CD4-positive, alpha-beta T cell treated with Interleukin-15 for 4 hours (primary cell): ENCODE results near the gene C2orf49.

Experiments
- DNase-seq: peaks from one replicate; pipeline ENCODE4 v3.0.0-alpha.2; 2020; ENCODE audit warnings: low spot score

C2orf49 gene

DNA sequence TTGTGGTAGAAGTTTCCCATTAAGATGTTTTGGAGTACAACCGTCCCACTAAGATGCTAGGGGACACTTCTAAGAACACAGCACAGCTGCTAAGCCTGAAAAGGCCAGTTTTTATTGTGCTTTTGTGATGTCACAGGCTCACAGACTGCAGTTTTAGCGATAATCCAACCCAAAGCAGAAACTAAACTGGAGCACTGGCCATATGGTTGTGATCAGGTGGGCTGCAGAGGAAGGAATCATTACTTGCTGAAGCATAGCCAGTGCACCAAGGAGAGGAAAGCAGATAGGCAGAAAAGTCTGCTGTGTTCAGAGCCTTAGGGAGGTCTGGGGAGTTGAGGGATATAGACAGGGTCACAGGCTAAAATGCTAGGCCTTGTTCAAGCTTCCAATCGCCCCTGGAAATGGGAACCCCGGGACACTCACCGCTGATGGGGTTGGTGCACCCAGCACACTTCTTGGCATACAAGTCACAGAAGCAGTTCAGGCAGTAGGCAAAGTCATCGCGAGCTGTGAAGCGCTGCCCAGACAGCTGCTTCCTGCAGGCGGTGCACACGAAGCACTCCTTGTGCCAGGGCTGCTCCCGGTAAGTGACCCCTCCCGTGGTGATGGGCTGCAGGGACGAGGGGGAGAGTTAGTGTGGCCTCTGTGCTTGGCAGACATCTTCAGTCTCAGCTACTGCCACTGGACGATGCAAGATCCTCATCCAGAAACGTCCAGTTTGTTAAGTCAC, 25.7 kb downstream of the C2orf49 start:
- no peak for DNase-seq

DNA sequence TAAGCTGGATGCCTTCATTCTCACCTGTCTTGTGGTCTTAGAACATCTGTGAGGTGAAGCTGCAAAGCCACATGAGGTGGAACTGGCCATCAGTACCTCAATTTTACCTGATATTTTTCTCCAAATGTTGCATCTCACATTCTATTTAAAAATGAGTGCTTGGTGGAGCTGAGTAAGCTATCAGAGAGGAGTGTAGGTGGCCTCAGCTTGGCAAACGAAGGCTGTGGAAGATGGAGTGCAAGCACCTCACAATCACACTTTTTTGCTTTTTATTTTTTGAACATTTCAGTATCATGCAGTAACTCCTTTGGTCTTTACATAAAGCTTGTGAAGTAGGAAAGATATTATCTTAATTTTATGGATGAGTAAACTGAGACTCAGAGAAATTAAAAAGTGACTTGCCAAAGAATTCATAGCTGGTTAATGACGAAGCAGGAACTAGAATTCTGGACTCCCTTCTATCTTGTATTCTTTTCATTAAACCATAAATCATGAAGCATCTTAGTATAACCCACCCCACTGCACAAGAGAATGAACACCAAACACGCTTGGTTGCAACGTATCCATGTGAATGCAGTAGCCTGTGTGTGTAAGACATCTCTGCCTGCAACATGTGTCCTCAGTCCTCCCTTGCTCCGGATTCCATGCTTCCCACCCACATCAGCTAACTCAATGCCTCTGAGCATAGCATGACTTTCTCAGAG, 27.2 kb downstream of the C2orf49 start:
- DNase-seq = no peak

DNA sequence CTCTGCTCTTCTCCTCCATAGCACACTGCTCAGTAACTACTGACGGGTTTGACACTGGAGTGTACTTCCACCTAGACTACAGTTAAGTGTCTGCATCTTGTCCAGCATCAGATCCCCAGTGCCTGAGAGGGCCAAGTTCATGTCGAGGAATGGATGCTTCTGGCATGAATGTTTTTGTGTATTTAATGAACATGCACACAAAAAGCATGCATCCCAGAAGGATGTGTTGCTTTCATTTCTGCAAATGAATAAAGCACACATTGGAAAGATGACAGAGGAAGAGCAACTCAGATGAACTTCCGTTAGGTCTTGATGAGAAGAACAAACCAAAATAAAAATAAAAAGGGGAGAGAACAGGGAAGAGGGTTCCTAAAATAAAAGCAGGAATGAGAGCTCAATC, 27.9 kb downstream of the C2orf49 start:
- DNase-seq = no peak

DNA sequence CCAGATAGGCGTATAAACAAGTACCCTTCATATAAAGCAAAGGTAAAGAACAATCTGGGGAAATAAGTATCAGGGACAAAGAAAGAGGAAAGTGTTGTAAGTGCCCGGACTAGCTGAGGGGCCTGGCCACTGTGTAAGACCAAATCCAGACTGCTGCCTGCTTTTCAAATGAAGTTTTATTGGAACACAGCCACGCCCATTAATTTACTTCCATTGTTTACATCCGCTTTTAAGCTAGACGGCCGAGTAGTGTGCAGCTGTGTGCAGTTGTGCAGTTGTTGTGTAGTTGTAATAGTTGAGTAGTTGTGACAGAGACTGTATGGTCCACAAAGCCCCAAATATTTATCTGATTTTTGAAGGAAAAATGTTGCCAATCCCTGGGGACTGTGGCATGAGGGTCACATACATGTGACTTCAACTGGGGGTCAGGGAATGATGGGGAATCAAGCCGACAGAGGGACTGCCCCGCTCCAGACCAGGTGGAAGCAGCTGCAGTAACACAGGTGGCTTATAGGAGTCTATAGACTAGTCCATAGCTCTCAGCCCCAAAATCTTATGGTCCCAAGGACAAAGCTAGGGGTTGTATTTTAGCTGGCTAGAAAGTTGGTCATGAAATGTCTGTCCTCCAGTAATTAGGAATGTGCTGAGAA, 31.5 kb downstream of the C2orf49 start:
- DNase-seq = no peak

DNA sequence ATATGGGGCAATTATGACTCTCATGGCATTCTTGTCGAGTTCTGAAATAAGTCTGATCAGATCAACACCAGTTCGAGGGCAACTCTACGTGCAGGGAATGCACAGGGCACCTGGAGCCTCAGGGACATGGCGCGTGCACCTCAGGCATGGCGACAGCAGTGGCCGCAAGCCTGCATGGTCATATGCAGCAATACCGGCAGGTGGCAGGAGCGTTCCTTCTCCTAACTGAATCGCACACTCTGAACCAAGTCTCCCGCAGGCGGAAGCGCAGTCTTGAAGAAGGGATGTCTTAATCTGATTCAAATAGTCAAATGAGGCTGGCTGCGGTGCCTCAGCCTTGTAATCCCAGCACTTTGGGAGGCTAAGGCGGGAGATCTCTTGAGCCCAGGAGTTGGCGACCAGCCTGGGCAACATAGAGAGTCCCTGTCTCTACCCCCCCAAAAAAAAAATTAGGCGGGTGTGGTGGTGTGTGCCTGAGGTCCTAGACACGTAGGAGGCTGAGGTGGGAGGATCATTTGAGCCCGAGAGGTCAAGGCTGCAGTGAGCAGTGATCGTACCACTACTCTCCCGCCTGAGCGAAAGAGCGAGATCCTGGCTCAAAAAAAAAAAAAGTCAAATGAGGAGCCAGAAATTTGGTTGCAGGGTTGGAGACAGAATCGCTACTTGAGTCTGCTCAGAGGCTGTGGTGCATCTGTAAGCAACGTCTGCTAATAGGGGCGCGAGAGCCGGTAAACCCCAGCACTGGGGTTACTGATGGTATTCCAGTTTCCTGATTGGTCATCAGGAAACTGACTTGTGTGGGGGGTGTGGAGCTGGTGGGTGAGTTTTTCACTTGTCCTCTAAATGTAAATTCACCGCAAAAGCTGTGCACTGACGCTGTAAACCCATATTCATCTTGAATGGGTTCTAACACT, 32.7 kb downstream of the C2orf49 start:
- peak; percentile 81 for DNase-seq

DNA sequence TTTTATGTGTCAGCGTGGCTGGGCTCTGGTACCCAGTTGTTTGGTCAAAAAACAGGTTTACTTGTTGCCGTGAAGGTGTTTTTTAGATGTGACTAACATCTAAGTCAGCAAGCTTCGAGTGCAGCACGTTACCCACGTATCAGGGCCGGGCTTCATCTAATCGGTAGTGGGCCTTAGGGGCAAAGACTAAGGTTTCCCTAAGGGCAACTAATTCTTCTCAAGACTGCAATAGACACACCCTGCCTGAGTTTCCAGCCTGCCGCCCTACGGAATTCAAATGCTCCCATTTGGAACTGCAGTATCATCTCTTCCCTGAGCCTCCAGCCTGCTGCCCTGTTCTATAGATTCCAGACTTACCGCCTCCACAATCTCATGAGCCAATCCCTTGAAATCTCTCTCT, 33.8 kb downstream of the C2orf49 start:
- DNase-seq = no peak

- DNase-seq = no peak
Observed at GRCh38 chr2:105371810-105372209, 34.5 kb downstream of the C2orf49 start.

GRCh38 chr2:105373344-105373781, 36.0 kb downstream of the C2orf49 start:
- no peak for DNase-seq

DNA sequence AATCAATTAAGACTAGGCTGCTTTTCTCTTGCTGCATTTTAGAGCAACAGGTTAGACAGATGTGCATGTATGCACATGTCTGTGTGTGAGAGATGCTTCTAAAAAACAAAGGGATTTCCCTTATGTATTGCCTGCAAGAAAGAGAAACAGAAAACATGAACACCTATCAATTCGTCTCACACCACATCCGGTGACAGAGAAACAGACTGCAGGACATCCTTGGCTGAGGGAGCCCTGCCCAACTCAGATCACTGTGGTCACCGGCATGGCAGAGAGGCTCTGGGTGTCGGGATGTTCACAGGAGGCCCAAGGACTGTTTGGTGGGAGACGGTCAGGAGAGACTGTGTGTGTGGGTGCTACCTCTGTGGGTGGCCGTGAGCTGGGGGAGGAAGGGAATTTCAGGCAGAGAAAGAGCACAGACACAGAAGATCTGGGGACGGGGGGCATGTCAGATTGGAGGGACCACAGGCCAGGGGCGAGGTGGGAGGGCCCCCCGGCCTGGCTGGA, 36.6 kb downstream of the C2orf49 start:
- peak; percentile 39 for DNase-seq

GRCh38 chr2:105375001-105375561, 37.7 kb downstream of the C2orf49 start:
- DNase-seq = no peak

DNA sequence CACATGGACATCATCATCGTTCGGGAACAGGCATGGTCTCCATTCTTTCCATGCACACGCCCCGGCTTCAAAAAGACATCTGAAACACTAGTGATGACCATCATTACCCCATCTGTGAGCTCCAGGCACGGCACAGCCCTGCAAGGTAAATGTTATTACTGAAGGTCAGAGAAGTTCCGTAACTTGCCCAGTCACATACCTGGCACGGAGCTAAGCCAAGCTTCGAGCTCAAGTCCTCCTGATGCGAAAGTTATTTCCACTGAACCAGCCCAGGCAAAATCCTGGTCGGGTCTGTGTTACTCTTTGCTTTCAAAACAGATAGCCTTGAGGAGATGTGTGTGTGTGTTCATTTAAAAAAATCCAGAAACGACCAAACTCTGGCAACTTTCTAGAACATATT, 38.7 kb downstream of the C2orf49 start:
- DNase-seq = no peak

- DNase-seq = no peak
Observed at GRCh38 chr2:105376789-105377240, 39.5 kb downstream of the C2orf49 start.

GRCh38 chr2:105377871-105378270, 40.5 kb downstream of the C2orf49 start:
- no peak for DNase-seq

GRCh38 chr2:105378276-105378840, 41.0 kb downstream of the C2orf49 start:
- DNase-seq = no peak

- no peak for DNase-seq
Observed at GRCh38 chr2:105378921-105379383, 41.6 kb downstream of the C2orf49 start.

DNA sequence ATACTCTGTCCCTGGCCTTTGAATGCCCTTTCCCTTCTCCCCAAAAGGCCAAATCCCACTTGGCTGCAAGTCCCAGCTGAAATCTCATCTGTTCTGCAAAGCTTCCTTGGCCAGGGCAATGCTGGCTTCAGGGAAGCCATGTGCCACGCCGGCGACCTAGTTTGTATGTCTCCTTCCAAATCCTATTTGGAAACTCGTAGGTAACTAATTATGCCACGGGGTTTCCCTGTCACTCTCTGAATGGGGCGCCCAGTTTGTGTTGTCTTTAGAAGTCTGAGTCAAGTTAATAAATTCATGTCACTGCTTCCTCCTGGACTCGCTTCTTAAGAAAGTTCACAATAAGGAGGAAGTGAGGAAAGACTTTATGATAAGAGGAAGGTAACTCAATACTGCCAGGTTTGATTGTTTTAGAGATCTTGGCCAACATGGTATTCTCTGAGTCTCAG, 42.4 kb downstream of the C2orf49 start:
- DNase-seq = no peak

DNA sequence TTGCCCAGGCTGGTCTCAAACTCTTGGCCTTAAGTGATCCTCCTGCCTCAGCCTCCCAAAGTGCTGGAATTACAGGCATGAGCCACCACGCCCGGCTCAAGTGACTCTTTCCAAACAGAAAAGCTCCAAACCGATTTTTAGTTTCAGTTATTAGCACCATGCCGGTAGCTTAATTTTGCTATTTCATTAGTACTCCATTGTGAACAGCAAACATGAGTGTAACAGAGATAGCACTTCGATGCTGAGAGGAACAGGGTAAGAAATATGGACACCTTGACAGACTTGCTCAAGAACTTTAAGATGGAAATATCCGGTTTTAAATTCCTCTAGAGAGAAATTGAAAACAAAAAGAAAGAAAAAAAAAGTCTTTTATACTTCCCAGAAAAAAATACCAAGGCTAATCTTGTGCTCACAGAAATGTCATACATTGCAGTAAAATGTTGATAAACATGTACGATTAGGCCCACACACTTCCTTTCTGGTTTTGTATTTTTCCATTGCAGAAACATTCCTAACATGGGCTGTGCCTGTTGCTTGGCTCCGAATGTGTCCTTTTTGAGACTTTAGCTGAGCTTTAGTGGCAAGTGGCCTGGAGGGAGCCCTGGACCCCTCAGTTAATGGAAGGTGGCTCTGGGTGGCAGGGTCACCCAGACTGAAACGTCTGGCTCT, 43.2 kb downstream of the C2orf49 start:
- DNase-seq = no peak

DNA sequence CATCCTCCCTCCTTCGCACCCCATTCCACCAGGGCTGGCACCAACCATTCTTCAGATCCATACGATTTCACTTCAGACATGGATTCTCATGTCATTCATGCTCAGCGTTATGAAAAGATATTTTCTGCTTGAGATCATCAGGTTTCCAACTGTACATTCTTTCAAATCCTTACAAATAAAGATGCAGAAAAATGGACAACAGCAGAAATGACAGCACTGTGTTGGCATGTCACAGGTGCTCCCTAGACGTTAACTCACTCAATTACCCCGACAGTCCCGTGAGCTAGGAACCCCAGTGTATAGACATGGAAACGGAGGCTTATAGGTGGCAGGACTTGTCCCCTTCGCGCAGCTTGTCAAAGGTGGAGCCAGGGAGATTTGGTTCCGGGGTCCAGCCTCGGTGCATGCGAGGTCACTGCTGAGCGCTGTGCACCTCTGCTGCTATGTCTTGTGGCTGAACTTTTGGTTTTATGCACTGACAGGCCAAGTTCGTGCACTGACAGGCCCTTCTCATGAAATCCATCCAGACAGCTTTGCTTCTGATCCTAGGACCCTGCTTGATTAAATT, 43.8 kb downstream of the C2orf49 start:
- DNase-seq = no peak

- no peak for DNase-seq
Observed at GRCh38 chr2:105382177-105382576, 44.8 kb downstream of the C2orf49 start.
